ENCODE measurements around the gene SLK.

Gene SLK

DNA sequence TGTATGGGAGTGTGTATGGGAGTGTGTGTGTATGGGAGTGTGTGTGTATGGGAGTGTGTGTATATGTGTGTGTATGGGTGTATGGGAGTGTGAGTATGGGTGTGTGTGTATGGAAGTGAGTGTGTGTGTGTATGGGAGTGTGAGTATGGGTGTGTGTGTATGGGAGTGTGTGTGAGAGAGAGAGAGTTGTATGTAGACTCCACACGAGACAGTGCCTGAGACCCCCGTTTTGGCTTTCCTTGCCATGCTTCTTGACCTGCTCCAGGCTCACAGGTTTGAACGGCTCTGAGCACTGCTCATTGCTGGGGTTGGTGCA lies 69.1 kb downstream of the SLK start:
- TF ChIP-seq, protein P1, sequence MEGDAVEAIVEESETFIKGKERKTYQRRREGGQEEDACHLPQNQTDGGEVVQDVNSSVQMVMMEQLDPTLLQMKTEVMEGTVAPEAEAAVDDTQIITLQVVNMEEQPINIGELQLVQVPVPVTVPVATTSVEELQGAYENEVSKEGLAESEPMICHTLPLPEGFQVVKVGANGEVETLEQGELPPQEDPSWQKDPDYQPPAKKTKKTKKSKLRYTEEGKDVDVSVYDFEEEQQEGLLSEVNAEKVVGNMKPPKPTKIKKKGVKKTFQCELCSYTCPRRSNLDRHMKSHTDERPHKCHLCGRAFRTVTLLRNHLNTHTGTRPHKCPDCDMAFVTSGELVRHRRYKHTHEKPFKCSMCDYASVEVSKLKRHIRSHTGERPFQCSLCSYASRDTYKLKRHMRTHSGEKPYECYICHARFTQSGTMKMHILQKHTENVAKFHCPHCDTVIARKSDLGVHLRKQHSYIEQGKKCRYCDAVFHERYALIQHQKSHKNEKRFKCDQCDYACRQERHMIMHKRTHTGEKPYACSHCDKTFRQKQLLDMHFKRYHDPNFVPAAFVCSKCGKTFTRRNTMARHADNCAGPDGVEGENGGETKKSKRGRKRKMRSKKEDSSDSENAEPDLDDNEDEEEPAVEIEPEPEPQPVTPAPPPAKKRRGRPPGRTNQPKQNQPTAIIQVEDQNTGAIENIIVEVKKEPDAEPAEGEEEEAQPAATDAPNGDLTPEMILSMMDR (IDR thresholded peaks at IDR 0.05; ENCODE audit: low read depth, low read length), result no peak
- in situ Hi-C loops (cut with HindIII; ENCODE audit: low sequenced_read_pairs), result no loop called here
- no peak for DNase-seq (ENCODE audit: low read depth, low spot score)
- H3K4me3 ChIP-seq (ENCODE audit: low read depth, low read length), result no peak overlapping the region

DNA sequence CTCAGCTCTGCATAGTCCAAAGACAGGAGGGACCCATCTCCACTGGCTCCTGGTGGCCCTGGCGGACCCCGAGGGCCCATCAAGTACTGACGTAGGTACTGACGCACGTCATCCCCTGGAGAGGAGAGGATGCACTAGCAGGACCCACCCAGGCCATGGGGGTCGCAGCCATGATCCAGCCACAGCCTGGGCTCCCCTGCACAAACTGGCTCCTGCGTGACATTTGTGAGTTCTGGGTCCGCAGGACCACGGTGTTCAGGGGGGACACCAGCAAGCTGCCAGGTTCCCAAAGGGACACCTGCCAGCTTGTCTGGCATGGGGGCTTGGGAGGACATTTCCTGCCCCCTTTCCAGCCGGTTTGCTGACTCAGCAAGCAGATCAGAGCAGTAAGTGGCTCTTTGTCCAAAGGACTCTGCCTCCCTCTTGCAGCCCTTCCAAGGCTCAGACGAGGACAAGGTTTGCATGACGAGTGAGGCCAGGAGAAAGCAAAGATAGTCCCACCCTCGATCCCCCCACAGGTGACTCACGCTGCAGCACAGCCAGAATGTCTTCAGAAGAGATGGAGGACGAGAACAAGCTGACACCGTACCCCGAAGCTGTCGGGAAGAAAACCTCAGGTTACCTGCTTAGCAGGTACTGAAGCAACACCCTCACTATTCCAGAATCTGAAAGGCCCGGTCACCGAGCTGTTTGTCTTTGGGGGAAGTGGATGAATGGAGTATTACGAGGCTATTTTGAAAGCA lies 69.7 kb downstream of the SLK start:
- no peak for DNase-seq (ENCODE audit: low read depth, low spot score)
- H3K4me3 ChIP-seq (ENCODE audit: low read depth, low read length), result no peak overlapping the region
- TF ChIP-seq, protein P1 (IDR thresholded peaks at IDR 0.05; ENCODE audit: low read depth, low read length), result no peak
- in situ Hi-C loops (cut with HindIII; ENCODE audit: low sequenced_read_pairs), result no loop called here

DNA sequence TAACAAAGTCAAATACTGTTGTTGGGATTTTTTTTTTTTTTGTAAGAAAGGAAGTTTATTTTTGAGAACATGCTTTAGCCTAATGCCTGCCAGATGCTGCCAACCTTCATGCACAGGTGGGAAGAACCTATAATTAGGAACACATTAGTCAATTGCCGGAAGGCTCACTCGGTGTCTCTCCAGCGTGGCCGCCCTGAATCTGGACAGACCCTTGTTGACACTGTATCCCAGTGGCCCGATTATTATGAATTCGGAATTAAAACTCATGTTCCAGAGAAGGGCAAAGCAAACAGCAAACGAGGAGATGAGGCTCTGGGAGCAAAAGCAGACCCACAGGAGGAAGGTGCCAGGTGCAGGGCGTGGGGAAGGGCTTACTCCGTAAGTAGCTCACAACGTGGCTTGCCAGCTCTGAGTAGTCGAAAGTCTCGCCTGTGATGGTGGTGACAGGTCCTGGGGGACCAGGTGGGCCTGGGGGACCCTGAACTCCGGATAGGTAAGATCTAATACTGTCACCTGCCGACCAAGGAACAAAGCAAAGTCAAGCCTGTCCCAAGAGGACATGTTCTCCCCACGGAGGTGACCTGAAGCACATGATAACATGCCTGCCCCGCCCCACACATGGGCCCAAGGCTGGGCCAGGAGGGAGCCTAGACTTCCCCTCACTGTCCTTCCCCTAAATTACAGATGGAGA lies 70.5 kb downstream of the SLK start:
- H3K4me3 ChIP-seq (ENCODE audit: low read depth, low read length), result no peak overlapping the region
- no peak for DNase-seq (ENCODE audit: low read depth, low spot score)
- TF ChIP-seq, protein P1 (IDR thresholded peaks at IDR 0.05; ENCODE audit: low read depth, low read length), result no peak
- in situ Hi-C loops (cut with HindIII; ENCODE audit: low sequenced_read_pairs), result no loop called here

DNA sequence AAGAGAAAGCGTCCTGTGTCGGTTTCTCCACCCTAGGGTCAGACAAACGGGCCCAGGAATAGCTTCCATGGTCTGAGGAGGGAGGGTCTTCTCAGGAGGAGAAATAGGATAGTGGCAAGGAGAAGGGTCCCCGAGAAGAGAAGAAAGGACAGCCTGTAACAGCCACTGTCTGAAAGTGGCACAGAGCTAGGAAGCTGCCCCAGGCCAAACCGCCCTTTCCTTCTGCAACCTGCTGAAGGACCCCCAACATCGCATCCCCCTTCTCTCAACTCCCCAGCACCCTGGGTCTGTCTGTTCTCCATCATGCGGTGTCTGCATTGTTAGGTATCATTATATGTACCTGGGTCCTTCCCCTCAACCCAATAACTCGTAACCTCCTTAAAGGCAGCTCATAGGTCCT lies 71.6 kb downstream of the SLK start:
- TF ChIP-seq, protein P1 (IDR thresholded peaks at IDR 0.05; ENCODE audit: low read depth, low read length), result no peak
- no peak for DNase-seq (ENCODE audit: low read depth, low spot score)
- H3K4me3 ChIP-seq (ENCODE audit: low read depth, low read length), result no peak overlapping the region
- in situ Hi-C loops (cut with HindIII; ENCODE audit: low sequenced_read_pairs), result no loop called here

DNA sequence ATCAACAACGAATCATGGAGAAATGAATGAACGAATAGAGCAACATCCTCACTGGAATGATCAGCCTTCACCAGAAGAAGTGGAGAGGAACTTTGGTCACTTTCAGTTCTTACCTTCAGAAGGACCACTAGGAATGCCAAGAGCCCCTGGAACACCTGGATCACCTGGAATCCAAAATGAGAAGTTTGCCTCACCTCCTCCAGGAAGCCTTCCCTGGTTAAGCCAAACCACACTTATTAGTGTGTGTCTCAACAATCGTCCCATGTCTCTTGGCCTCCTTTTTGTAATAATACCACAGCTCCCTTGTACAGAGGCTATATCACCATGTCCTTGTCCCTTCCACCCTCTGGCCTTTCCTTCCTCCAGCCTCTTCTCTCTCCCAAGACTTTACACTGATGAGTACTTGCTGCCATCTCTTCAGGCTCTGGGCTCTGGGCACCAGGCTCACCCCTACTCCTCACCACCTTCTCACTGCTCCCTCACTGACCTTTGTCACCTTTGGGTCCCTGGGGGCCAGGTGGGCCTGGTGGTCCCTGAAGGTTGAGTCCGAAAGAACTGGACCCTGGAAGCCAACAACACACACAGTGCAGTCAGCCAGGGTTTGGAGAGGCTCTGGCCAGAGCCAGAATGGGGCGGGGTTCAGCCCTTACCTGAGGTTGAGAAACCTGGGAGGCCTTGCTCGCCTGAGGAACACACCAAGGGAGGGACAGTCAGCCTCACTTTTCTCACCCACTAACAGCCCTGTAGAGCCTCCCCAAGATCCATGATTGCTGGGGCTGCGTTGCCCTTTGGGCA lies 72.2 kb downstream of the SLK start:
- DNase-seq (ENCODE audit: low read depth, low spot score), result no peak
- TF ChIP-seq, protein P1 (IDR thresholded peaks at IDR 0.05; ENCODE audit: low read depth, low read length), result no peak
- H3K4me3 ChIP-seq (ENCODE audit: low read depth, low read length), result no peak overlapping the region
- in situ Hi-C loops (cut with HindIII; ENCODE audit: low sequenced_read_pairs), result no loop called here

DNA sequence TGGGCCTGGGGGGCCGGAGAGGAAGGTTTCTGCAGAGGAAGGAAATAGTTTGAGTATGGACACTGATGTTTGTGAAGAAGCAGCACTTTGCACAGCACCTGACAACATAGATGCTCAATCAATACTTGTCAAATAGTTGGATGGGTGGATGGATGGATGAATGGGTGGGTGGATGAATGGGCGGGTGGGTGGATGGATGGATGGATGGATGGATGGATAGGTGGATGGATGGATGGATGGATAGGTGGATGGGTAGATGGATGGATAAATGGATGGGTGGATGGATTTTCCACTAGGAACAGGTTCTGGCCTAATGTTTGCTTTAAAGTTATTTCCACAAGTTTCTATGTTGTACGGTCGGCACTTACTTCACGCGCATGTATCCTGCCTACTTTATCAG lies 73.4 kb downstream of the SLK start:
- in situ Hi-C loops (cut with HindIII; ENCODE audit: low sequenced_read_pairs), result no loop called here
- no peak for DNase-seq (ENCODE audit: low read depth, low spot score)
- TF ChIP-seq, protein P1 (IDR thresholded peaks at IDR 0.05; ENCODE audit: low read depth, low read length), result no peak
- H3K4me3 ChIP-seq (ENCODE audit: low read depth, low read length), result no peak overlapping the region

Data from astrocyte of the spinal cord (primary cell).